HepG2 (cell line): ENCODE measurements around the gene DOC2A. TPM values are rescaled to one million over a fixed set of nuclear protein-coding genes. Genes with fewer than 3 reads are reported as not detected.

Source experiments
- ATAC-seq: fragments of 200-7000 bp; cut with Tn5 transposase; 3 replicates; pipeline ENCODE4 v1.9.1; 2020; ENCODE audit warnings: mild to moderate bottlenecking, moderate library complexity
- BruUV-seq: library from RNA; stranded (reverse); fragments of 400-500 nt; replicated peaks from 2 replicates; lab custom pipeline; 2021; lab: Mats Ljungman, UMichigan
- CTCF ChIA-PET: fragments of 300-600 bp; formaldehyde crosslinking; extraction: SDS; loops from one replicate; lab custom pipeline; 2021; ENCODE audit warnings: low total read pairs, inconsistent platforms, low intra/inter-chr PET ratio; lab: Yijun Ruan, JAX
- POLR2A ChIA-PET: fragments of 350-600 bp; sonication (Branson Sonifier 250); formaldehyde crosslinking; loops from one replicate; lab custom pipeline; 2020; ENCODE audit warnings: antibody characterized with exemption, inconsistent platforms; lab: Yijun Ruan, JAX
- DNase-seq: peaks from one replicate; pipeline ENCODE4 v3.0.0-alpha.2; 2015; ENCODE audit warnings: low spot score
- FAIRE-seq: peaks from 3 replicates; lab custom pipeline; 2011; peaks lifted over from hg19 to GRCh38; lab: Jason Lieb, UNC
- H2AFZ ChIP-seq: one replicate; pipeline ENCODE4 v1.6.1; 2011; ENCODE audit warnings: low read length, inconsistent platforms
- H3K27ac ChIP-seq: fragments of 300-600 bp; 3 replicates; pipeline ENCODE4 v1.8.0; 2011; ENCODE audit warnings: mixed run types, mild to moderate bottlenecking, mixed read lengths, low read length, inconsistent platforms; ENCODE audit not compliant: insufficient read depth; ENCODE audit errors: extremely low read length
- H3K27me3 ChIP-seq, 2 experiments: fragments of 200-600 bp in 1 of 2; 2 replicates in 1 of 2; 3 replicates in 1 of 2; pipeline versions ENCODE4 v1.6.0 to v1.8.0; 2011; ENCODE audit warnings: low read length in 2 of 2, mild to moderate bottlenecking in 2 of 2, moderate library complexity in 2 of 2, inconsistent platforms in 1 of 2; ENCODE audit not compliant: insufficient read depth in 2 of 2, control insufficient read depth in 1 of 2
- H3K36me3 ChIP-seq, 2 experiments: fragments of 200-600 bp in 1 of 2; replicated peaks in 1 of 2; 2 replicates in 1 of 2; 3 replicates in 1 of 2; pipeline versions ENCODE4 v1.5.1 to v1.8.0; 2011; ENCODE audit warnings: low read length in 2 of 2, inconsistent platforms in 1 of 2; ENCODE audit not compliant: insufficient read depth in 2 of 2, control insufficient read depth in 1 of 2
- H3K4me1 ChIP-seq: 2 replicates; pipeline ENCODE4 v1.5.1; 2012; ENCODE audit warnings: low read length, inconsistent platforms; ENCODE audit not compliant: insufficient read depth
- H3K4me2 ChIP-seq: 2 replicates; pipeline ENCODE4 v1.6.0; 2011; ENCODE audit warnings: low read depth, low read length, inconsistent platforms
- H3K4me3 ChIP-seq, 3 experiments: fragments of 200-600 bp in 1 of 3; sonication (generic), shearing (Covaris generic) in 1 of 3; replicated peaks in 1 of 3; 2 replicates each; pipeline ENCODE4 v1.5.1; 2011 to 2016; ENCODE audit warnings: low read length in 3 of 3, inconsistent platforms in 2 of 3, low read depth in 2 of 3, mild to moderate bottlenecking in 2 of 3, control low read depth in 1 of 3, mixed read lengths in 1 of 3; ENCODE audit not compliant: insufficient read depth in 1 of 3
- H3K79me2 ChIP-seq: one replicate; pipeline ENCODE4 v1.6.1; 2011; ENCODE audit warnings: low read length, inconsistent platforms; ENCODE audit not compliant: insufficient read depth
- H3K9ac ChIP-seq: 2 replicates; pipeline ENCODE4 v1.6.0; 2011; ENCODE audit warnings: mild to moderate bottlenecking, low read depth, low read length, inconsistent platforms; ENCODE audit not compliant: insufficient read depth
- H3K9me3 ChIP-seq: 2 replicates; pipeline ENCODE4 v1.5.1; 2012; ENCODE audit warnings: mild to moderate bottlenecking, low read length
- H4K20me1 ChIP-seq: 2 replicates; pipeline ENCODE4 v1.6.0; 2011; ENCODE audit warnings: inconsistent platforms, mild to moderate bottlenecking, low read length, moderate library complexity; ENCODE audit not compliant: insufficient read depth
- ARNT ChIP-seq: fragments of 450-650 bp; IDR thresholded peaks from 2 replicates; pipeline ENCODE4 v1.6.1; 2017
- HMG20B ChIP-seq: conservative IDR thresholded peaks from 2 replicates; pipeline ENCODE4 v1.6.1; 2016; ENCODE audit warnings: missing genetic modification reagents, missing compliant biosample characterization
- IRF1 ChIP-seq: sonication (generic); formaldehyde crosslinking; IDR thresholded peaks from 2 replicates; pipeline ENCODE4 v1.4.0; 2020; ENCODE audit warnings: low read depth, mild to moderate bottlenecking, missing genetic modification reagents
- JUN ChIP-seq: sonication (generic); formaldehyde crosslinking; IDR thresholded peaks from 2 replicates; pipeline ENCODE4 v1.4.0; 2020; ENCODE audit warnings: mild to moderate bottlenecking, missing genetic modification reagents
- MAX ChIP-seq: IDR thresholded peaks from 2 replicates; pipeline ENCODE4 v1.6.1; 2012; ENCODE audit warnings: inconsistent platforms
- NFE2L2 ChIP-seq: fragments of 150-350 bp; IDR thresholded peaks from 2 replicates; pipeline ENCODE4 v1.6.1; 2014; ENCODE audit warnings: low read length
- RXRB ChIP-seq: IDR thresholded peaks from 2 replicates; pipeline ENCODE4 v1.6.1; 2016; ENCODE audit warnings: borderline replicate concordance, missing genetic modification reagents, missing compliant biosample characterization
- SP140L ChIP-seq: sonication (generic); formaldehyde crosslinking; IDR thresholded peaks from 2 replicates; pipeline ENCODE4 v1.4.0; 2020; ENCODE audit warnings: missing genetic modification reagents, borderline replicate concordance
- TFE3 ChIP-seq: IDR thresholded peaks from 2 replicates; pipeline ENCODE4 v1.6.1; 2016
- TP53 ChIP-seq: sonication (generic); formaldehyde crosslinking; conservative IDR thresholded peaks from 2 replicates; pipeline ENCODE4 v1.4.0; 2020; ENCODE audit warnings: missing genetic modification reagents
- TRAFD1 ChIP-seq: sonication (generic); formaldehyde crosslinking; IDR thresholded peaks from 2 replicates; pipeline ENCODE4 v1.5.1; 2020; ENCODE audit warnings: missing genetic modification reagents, mild to moderate bottlenecking, borderline replicate concordance
- WIZ ChIP-seq: sonication (generic); formaldehyde crosslinking; IDR thresholded peaks from 2 replicates; pipeline ENCODE4 v1.5.1; 2020; ENCODE audit warnings: mild to moderate bottlenecking, missing genetic modification reagents
- ZNF33A ChIP-seq: sonication (generic); formaldehyde crosslinking; IDR thresholded peaks from 2 replicates; pipeline ENCODE4 v1.5.1; 2020; ENCODE audit warnings: missing genetic modification reagents, mild to moderate bottlenecking, moderate library complexity, borderline replicate concordance
- ZNF598 ChIP-seq: sonication (generic); formaldehyde crosslinking; IDR thresholded peaks from 2 replicates; pipeline ENCODE4 v1.5.1; 2020; ENCODE audit warnings: mild to moderate bottlenecking, missing genetic modification reagents, borderline replicate concordance
- WGBS: methylation state at CpG from one replicate; pipeline ENCODE4 v1.1.6; 2017; ENCODE audit warnings: low lambda C conversion rate; 5-methylcytosine and 5-hydroxymethylcytosine counted together
- in situ Hi-C: cut with HindIII; loops from 2 replicates; pipeline ENCODE4 v1.10.0; 2017; ENCODE audit warnings: low pct_unique_long_range_greater_than_20kb; ENCODE audit not compliant: extremely low pct_ligation_motif_present
- intact Hi-C: fragments of 100-400 bp; cut with micrococcal nuclease; formaldehyde crosslinking; loops from one replicate; pipeline ENCODE4 v1.10.0; 2022; ENCODE audit not compliant: unreplicated experiment
- polyA plus RNA-seq, 8 experiments: library from polyadenylated mRNA; depleted of rRNA in 3 of 8; stranded (reverse) in 7 of 8; unstranded in 1 of 8; fragments of >200 nt; fragmentation: Illumina TruSeq in 4 of 8; extraction: Trizol in 4 of 8; gene quantifications; 2 replicates each; pipeline versions ENCODE4 v1.2.1 to v1.2.3, GENCODE V29; 2011 to 2016; ENCODE audit warnings: low read depth in 4 of 8, missing spikeins in 1 of 8, mixed read lengths in 1 of 8; ENCODE audit not compliant: insufficient read depth in 1 of 8
- total RNA-seq, 5 experiments: library from RNA; depleted of rRNA; stranded (reverse); fragments of >200 nt; fragmentation: Illumina TruSeq; extraction: Trizol; gene quantifications; 2 replicates each; pipeline ENCODE4 v1.2.3, GENCODE V29; 2016; ENCODE audit warnings: low read depth in 1 of 5

DOC2A gene
- total and polyA plus RNA-seq, 2 of the 13 experiments (the other 11 are each of a cell fraction or from before 2014, with no cell fraction given) = 0.15 to 0.55 TPM

- Histone ChIP-seq H3K4me2 (no peak overlapping the region), H4K20me1 (no peaks in the 10 kb centered on the region; the same call in 1 of the 2 replicates), H3K27ac (no peak overlapping the region), H3K36me3 (no peaks in the 10 kb centered on the region), H2AFZ (no peak overlapping the region), H3K27me3 (peaks cover 24 to 69% of the 10 kb centered on the region in 2 experiments), H3K4me1 (peaks cover 23% of the 10 kb centered on the region), H3K4me3 (no peak overlapping the region), H3K79me2 (no peaks in the 10 kb centered on the region), H3K9ac (no peak overlapping the region), H3K9me3 (no peaks in the 10 kb centered on the region)
- TF ChIP-seq IRF1 (no peak), MAX (no peak), TP53 (CRISPR knock-in tag) (no peak), ARNT (no peak), HMG20B (no peak), TRAFD1 (no peak), ZNF33A (CRISPR knock-in tag) (no peak), JUN (CRISPR knock-in tag) (no peak), ZNF598 (CRISPR knock-in tag) (no peak), SP140L (CRISPR knock-in tag) (no peak), TFE3 (no peak), RXRB (CRISPR knock-in tag) (no peak), NFE2L2 (no peak), WIZ (no peak)
- CTCF ChIA-PET = no interaction called here
- FAIRE-seq = no peak
- intact Hi-C loops = loop anchor here (5.0 kb wide), 1 partner anchor 328 kb away; no protein-coding TSS in a partner anchor
- BruUV-seq = no TSS peak
- POLR2A ChIA-PET = no interaction called here
- 20% methylated on average over 23 of the region's 23 CpGs for WGBS
- no peak for DNase-seq
- ATAC-seq = no peak
- in situ Hi-C loops = loop anchor here (10.0 kb wide), 1 partner anchor 335 kb away; no protein-coding TSS in a partner anchor
These were observed 19.3 kb upstream of the DOC2A start for GRCh38 chr16:30030011-30030685.
